Epithelial cell of esophagus (primary cell): ENCODE results near the gene CRK.
"Not testable (repeated sequence)": the region's sequence is repeated elsewhere in the genome, so short reads cannot be mapped to it uniquely, and the experiment has no call there.

Source experiments
- DNase-seq: peaks from one replicate; pipeline ENCODE4 v3.0.0; 2010; ENCODE audit warnings: low read depth
- H3K4me3 ChIP-seq: 2 replicates; pipeline ENCODE4 v1.5.1; 2011; ENCODE audit warnings: mild to moderate bottlenecking, low read length, control low read depth
- CTCF ChIP-seq: IDR thresholded peaks from 2 replicates; pipeline ENCODE4 v1.5.1; 2011; ENCODE audit warnings: low read depth, mild to moderate bottlenecking, low read length, control low read depth, inconsistent platforms; ENCODE audit not compliant: insufficient read depth; ENCODE audit errors: missing control alignments

The CRK gene

DNA sequence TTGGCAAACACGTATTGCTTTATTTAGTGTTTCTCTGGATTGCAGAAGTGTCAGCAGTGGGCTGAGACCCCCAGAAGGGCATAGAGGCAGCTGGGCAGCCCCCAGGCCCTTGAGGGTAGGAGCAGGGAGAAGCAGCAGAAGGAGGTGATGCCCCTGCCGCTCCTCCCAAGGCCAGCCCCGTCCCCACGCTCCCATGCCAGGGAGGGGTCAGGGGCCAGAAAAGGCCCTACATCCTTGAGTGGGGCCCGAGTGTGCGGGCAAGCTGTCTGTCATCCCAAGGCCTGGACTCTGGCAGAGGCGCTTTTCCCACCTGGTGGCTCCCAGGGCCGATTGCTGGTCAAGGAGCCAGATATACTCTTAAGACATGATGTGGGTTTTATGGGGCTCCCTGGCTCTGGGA is 8.2 kb upstream of the CRK start:
- H3K4me3 ChIP-seq = no peak overlapping the region
- DNase-seq = no peak
- TF ChIP-seq CTCF = no peak

DNA sequence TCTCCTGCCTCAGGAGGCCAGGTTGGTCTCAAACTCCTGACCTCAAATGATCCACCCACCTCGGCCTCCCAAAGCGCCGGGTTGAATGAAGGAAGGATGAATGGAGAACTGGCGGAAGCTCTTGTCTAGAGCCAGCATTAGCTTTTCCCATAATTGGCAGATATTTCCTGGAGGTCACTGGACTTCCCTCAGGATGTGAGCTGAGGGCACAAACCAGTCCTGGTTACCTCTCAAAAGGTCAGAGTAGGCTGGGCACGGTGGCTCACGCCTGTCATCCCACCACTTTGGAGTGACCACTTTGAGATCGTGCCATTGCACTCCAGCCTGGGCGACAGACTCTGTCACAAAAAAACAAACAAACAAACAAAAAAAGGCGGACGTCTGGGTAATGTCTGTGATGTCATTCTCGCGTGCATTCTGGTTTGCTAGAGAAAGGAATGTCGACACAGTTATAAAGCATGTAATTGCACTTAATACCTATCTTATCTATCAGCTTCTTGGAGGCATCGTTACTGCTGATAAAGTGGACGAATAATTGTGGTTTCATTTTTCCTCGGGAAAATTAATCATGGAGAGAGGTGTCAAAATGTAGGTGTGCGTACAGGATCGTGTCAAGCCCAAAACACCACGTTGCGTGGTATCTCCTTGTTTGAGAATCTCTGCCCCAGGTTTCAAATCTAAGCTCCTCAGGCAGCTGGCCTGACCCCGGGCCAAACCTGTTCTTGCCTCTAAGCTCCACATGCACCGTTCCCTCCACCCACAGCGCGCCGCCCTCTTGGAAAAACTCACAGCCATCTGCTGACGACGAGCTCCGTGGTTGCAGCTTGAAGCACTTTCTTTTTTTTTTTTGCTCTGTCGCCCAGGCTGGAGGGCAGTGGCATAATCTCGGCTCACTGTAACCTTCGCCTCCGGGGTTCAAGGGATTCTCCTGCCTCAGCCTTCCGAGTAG is 6.4 kb upstream of the CRK start:
- TF ChIP-seq CTCF = no peak

GRCh38 chr17:1461198-1461944 is 5.3 kb upstream of the CRK start:
- TF ChIP-seq CTCF = no peak
- H3K4me3 ChIP-seq = no peak overlapping the region

More for the DNA sequence above, 6.4 kb upstream of the CRK start:
- H3K4me3 ChIP-seq = no peak overlapping the region
- DNase-seq = no peak

GRCh38 chr17:1460233-1460632 is 4.2 kb upstream of the CRK start:
- peak; percentile 50 for DNase-seq
- TF ChIP-seq CTCF = no peak
- no peak overlapping the region for H3K4me3 ChIP-seq

More at GRCh38 chr17:1461198-1461944, 5.3 kb upstream of the CRK start:
- DNase-seq = no peak

DNA sequence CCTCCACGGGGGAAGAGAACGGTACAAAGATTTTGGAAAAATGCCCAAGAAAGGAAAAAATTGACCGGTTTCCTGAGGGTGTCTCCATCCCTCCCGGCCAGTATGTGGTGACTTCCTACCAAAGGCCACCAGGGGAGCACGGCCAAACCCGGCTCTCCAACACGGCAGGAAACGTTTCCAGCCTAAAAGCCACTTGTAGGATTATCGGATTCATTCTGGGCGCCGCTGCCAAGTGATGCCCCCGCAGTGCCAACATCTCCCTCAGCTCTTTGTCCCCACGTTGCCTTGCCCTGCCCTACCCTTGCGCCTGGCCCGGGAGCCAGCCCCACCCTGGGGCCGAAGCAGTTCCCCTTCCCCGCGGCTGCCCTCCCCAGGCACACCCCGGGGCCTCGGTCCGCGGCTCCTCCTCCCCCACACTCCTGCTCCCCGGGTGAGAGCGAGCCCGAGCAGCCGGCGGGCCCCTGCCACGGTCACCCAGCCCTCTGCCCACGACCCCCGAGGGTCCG is 688 bp downstream of the CRK start:
- DNase-seq = peak; percentile 58
- peak overlapping the region; percentile 74 for H3K4me3 ChIP-seq

GRCh38 chr17:1454541-1454940 is 1.5 kb downstream of the CRK start:
- H3K4me3 ChIP-seq = peak overlapping the region; percentile 74
- DNase-seq = peak; percentile 57
- TF ChIP-seq CTCF = no peak

More for the DNA sequence above, 688 bp downstream of the CRK start:
- peak; percentile 58 for TF ChIP-seq CTCF

DNA sequence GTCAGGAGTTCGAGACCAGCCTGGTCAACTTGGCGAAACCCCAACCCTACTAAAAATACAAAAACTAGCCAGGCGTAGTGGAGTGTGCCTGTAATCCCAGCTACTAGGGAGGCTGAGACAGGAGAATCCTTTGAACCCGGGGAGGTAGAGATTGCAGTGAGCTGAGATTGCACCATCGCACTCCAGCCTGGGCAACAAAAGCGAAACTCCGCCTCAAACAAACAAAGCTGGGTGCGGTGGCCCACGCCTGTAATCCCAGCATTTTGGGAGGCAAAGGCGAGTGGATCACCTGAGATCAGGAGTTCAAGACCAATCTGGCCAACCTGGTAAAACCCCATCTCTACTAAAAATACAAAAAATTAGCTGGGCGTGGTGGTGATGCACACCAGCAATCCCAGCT is 2.3 kb downstream of the CRK start:
- DNase-seq, H3K4me3 ChIP-seq: not testable (repeated sequence)
